Measurements from ENCODE around the gene ZNF385B.

GRCh38 chr2:179741317-179741716 is 120.1 kb downstream of the ZNF385B start:
- no peak for TF ChIP-seq GATA2 (IDR thresholded peaks at IDR 0.05; ENCODE audit: low read depth, low read length)
- TF ChIP-seq GATA3 (IDR thresholded peaks at IDR 0.05; ENCODE audit: low read depth, low read length): no peak
